GM21576 (cell line): ENCODE measurements around the gene KRT4.
"Not testable (repeated sequence)": the region's sequence is repeated elsewhere in the genome, so short reads cannot be mapped to it uniquely, and the experiment has no call there.

Experiments used
- ATAC-seq: cut with Tn5 transposase; IDR thresholded peaks from one replicate; pipeline ENCODE4 v1.9.1; 2021; ENCODE audit warnings: mild to moderate bottlenecking, moderate library complexity; ENCODE audit not compliant: unreplicated experiment

The KRT4 gene

GRCh38 chr12:52813885-52814709 is at the start of gene KRT4:
Gene KRT4 (minus strand): TSS chr12:52814116. CDS start chr12:52814058, 58 bp downstream.
- no peak for ATAC-seq

GRCh38 chr12:52862023-52862422 is 48.1 kb upstream of the KRT4 start:
- ATAC-seq, result no peak

- no peak for ATAC-seq
Observed at GRCh38 chr12:52861511-52861910, 47.6 kb upstream of the KRT4 start.

- no peak for ATAC-seq
Observed at GRCh38 chr12:52860102-52860823, 46.3 kb upstream of the KRT4 start.

- ATAC-seq, result no peak
Observed at GRCh38 chr12:52857500-52857899, 43.6 kb upstream of the KRT4 start.

GRCh38 chr12:52856787-52857186 is 42.9 kb upstream of the KRT4 start:
- no peak for ATAC-seq

GRCh38 chr12:52856077-52856476 is 42.2 kb upstream of the KRT4 start:
- ATAC-seq, result not testable (repeated sequence)

GRCh38 chr12:52851787-52852186 is 37.9 kb upstream of the KRT4 start:
- ATAC-seq, result no peak

GRCh38 chr12:52850681-52851080 is 36.8 kb upstream of the KRT4 start:
- no peak for ATAC-seq

- no peak for ATAC-seq
Observed at GRCh38 chr12:52849511-52849910, 35.6 kb upstream of the KRT4 start.

GRCh38 chr12:52848661-52849255 is 34.8 kb upstream of the KRT4 start, which contains the start of gene KRT78:
Gene KRT78 (minus strand): TSS chr12:52848994. CDS start chr12:52848930, 64 bp downstream.
- no peak for ATAC-seq

- no peak for ATAC-seq
Observed at GRCh38 chr12:52847335-52848102, 33.6 kb upstream of the KRT4 start.

GRCh38 chr12:52846356-52846970 is 32.5 kb upstream of the KRT4 start:
- no peak for ATAC-seq

GRCh38 chr12:52845946-52846345 is 32.0 kb upstream of the KRT4 start:
- no peak for ATAC-seq

GRCh38 chr12:52844386-52844785 is 30.5 kb upstream of the KRT4 start:
- no peak for ATAC-seq

GRCh38 chr12:52839436-52840105 is 25.7 kb upstream of the KRT4 start:
- no peak for ATAC-seq

- no peak for ATAC-seq
Observed at GRCh38 chr12:52838609-52839435, 24.9 kb upstream of the KRT4 start.

GRCh38 chr12:52837781-52838608 is 24.1 kb upstream of the KRT4 start:
- no peak for ATAC-seq
